CD4-positive, alpha-beta memory T cell (primary cell): ENCODE measurements around the gene SLC28A1. TPM values are rescaled to one million over a fixed set of nuclear protein-coding genes. Genes with fewer than 3 reads are reported as not detected.

Experiments used
- CTCF ChIA-PET: fragments of 350-600 bp; sonication (Branson Sonifier 250); formaldehyde crosslinking; loops from one replicate; lab custom pipeline; 2021; ENCODE audit warnings: inconsistent platforms; ENCODE audit not compliant: partially characterized antibody; lab: Charles Lee
- POLR2A ChIA-PET: fragments of 350-600 bp; sonication (Branson Sonifier 250); formaldehyde crosslinking; loops from one replicate; lab custom pipeline; 2021; ENCODE audit not compliant: partially characterized antibody; lab: Charles Lee
- DNase-seq, 5 donors: peaks; one replicate each; pipeline versions ENCODE4 v3.0.0 to v3.0.0-alpha.2; 2020 to 2022; ENCODE audit warnings: mixed read lengths in 1 of 5
- H3K27ac ChIP-seq: one replicate; pipeline ENCODE4 v1.7.0; 2013; ENCODE audit warnings: low read depth, low read length
- H3K27me3 ChIP-seq: 2 replicates; pipeline ENCODE4 v1.7.0; 2013; ENCODE audit warnings: mild to moderate bottlenecking, low read length, moderate library complexity; ENCODE audit not compliant: insufficient read depth
- H3K36me3 ChIP-seq: 2 replicates; pipeline ENCODE4 v1.7.0; 2013; ENCODE audit warnings: mild to moderate bottlenecking, low read length, moderate library complexity; ENCODE audit not compliant: insufficient read depth
- H3K4me1 ChIP-seq: 2 replicates; pipeline ENCODE4 v1.7.0; 2013; ENCODE audit warnings: mild to moderate bottlenecking, low read length, moderate library complexity; ENCODE audit not compliant: insufficient read depth
- H3K4me3 ChIP-seq, 2 donors: one replicate each; pipeline ENCODE4 v1.7.0; 2013; ENCODE audit warnings: low read length in 2 of 2, mild to moderate bottlenecking in 1 of 2
- H3K9me3 ChIP-seq, 2 donors: one replicate each; pipeline ENCODE4 v1.7.0; 2013; ENCODE audit warnings: low read length in 2 of 2, control low read depth in 1 of 2; ENCODE audit not compliant: control insufficient read depth in 1 of 2
- H3K27ac Mint-ChIP-seq, 7 donors: one replicate each; pipeline ENCODE4 v1.8.0; 2020 to 2021; ENCODE audit warnings: mixed read lengths in 7 of 7, mild to moderate bottlenecking in 6 of 7, inconsistent platforms in 3 of 7, moderate library complexity in 3 of 7
- H3K27me3 Mint-ChIP-seq, 2 donors: one replicate each; pipeline ENCODE4 v1.8.0; 2020 to 2021; ENCODE audit warnings: mixed read lengths in 2 of 2
- H3K36me3 Mint-ChIP-seq, 2 donors: one replicate each; pipeline ENCODE4 v1.8.0; 2020 to 2021; ENCODE audit warnings: mixed read lengths in 2 of 2, inconsistent platforms in 1 of 2, mild to moderate bottlenecking in 1 of 2
- H3K4me1 Mint-ChIP-seq, 4 donors: one replicate each; pipeline ENCODE4 v1.8.0; 2020 to 2021; ENCODE audit warnings: mixed read lengths in 4 of 4, mild to moderate bottlenecking in 1 of 4
- H3K4me3 Mint-ChIP-seq, 8 donors: one replicate each; pipeline ENCODE4 v1.8.0; 2020 to 2021; ENCODE audit warnings: mixed read lengths in 8 of 8, mild to moderate bottlenecking in 7 of 8, moderate library complexity in 6 of 8, inconsistent platforms in 3 of 8
- H3K9me3 Mint-ChIP-seq, 8 donors: one replicate each; pipeline ENCODE4 v1.8.0; 2020 to 2021; ENCODE audit warnings: mixed read lengths in 8 of 8, mild to moderate bottlenecking in 5 of 8, inconsistent platforms in 3 of 8, moderate library complexity in 1 of 8
- intact Hi-C: fragments of 100-400 bp; cut with micrococcal nuclease; formaldehyde crosslinking; loops from one replicate; pipeline ENCODE4 v1.15.1; 2023
- polyA plus RNA-seq, 2 donors: library from polyadenylated mRNA; unstranded; fragments of 300-500 nt; fragmentation: Illumina TruSeq; gene quantifications; one replicate each; pipeline ENCODE4 v1.2.3, GENCODE V29; 2021
- total RNA-seq, 2 experiments: library from RNA; stranded (reverse); gene quantifications; one replicate each; pipeline ENCODE4 v1.2.3, GENCODE V29; 2021

The SLC28A1 gene
- total and polyA plus RNA-seq, 4 experiments from 2014 or later, result not detected

- H3K9me3 ChIP-seq, result no peaks in the 10 kb centered on the region
- Mint-ChIP-seq H3K27ac (no peak overlapping the region), H3K27me3 (no peaks in the 10 kb centered on the region), H3K4me1 (peaks cover 4 to 6% (median 5%) of the 10 kb centered on the region in 4 donors), H3K36me3 (no peaks in the 10 kb centered on the region), H3K4me3 (no peak overlapping the region), H3K9me3 (no peaks in the 10 kb centered on the region)
- no peak overlapping the region for H3K27ac ChIP-seq
- intact Hi-C loops, result loop anchor here (1.0 kb wide), 5 partner anchors 51 to 341 kb away; partner anchors contain the start of gene NMB
- no peak for DNase-seq
- no peaks in the 10 kb centered on the region for H3K36me3 ChIP-seq
- ChIA-PET POLR2A (interaction anchor here (1.0 to 1.2 kb wide), 2 partner anchors 52 to 341 kb away, joined by 3 read pairs; no protein-coding TSS in a partner anchor), CTCF (interaction anchor here (0.9 to 6.2 kb wide), 19 partner anchors 8 to 381 kb away, joined by 3 to 94 read pairs (median 4); partner anchors contain the start of genes NMB and WDR73)
- H3K4me1 ChIP-seq, result no peaks in the 10 kb centered on the region
- no peak overlapping the region for H3K4me3 ChIP-seq
- no peaks in the 10 kb centered on the region for H3K27me3 ChIP-seq
These were observed 44.3 kb downstream of the SLC28A1 start for GRCh38 chr15:84928843-84929168.

GRCh38 chr15:84929795-84930603 is 45.5 kb downstream of the SLC28A1 start:
- ChIA-PET POLR2A (no interaction called here), CTCF (interaction anchor here (1.2 to 6.2 kb wide), 6 partner anchors 17 to 359 kb away, joined by 3 to 94 read pairs (median 4); partner anchors contain the start of gene WDR73)
- Mint-ChIP-seq H3K36me3 (no peaks in the 10 kb centered on the region), H3K27ac (peak overlapping the region in 1 of 7 donors; percentile 68), H3K9me3 (no peaks in the 10 kb centered on the region), H3K27me3 (no peaks in the 10 kb centered on the region), H3K4me1 (peaks cover 4 to 6% (median 5%) of the 10 kb centered on the region in 4 donors), H3K4me3 (no peak overlapping the region)
- Histone ChIP-seq H3K9me3 (no peaks in the 10 kb centered on the region), H3K4me3 (no peak overlapping the region), H3K27ac (no peak overlapping the region), H3K4me1 (no peaks in the 10 kb centered on the region), H3K36me3 (no peaks in the 10 kb centered on the region), H3K27me3 (no peaks in the 10 kb centered on the region)
- intact Hi-C loops, result no loop called here
- DNase-seq, result no peak

GRCh38 chr15:84934942-84935729 is 50.7 kb downstream of the SLC28A1 start:
- Mint-ChIP-seq H3K4me3 (no peak overlapping the region), H3K27me3 (peaks cover 4 to 8% of the 10 kb centered on the region in 2 donors), H3K27ac (no peak overlapping the region), H3K36me3 (no peaks in the 10 kb centered on the region), H3K9me3 (no peaks in the 10 kb centered on the region), H3K4me1 (peaks cover 0 to 3% (median 0%) of the 10 kb centered on the region in 4 donors)
- Histone ChIP-seq H3K36me3 (no peaks in the 10 kb centered on the region), H3K4me1 (no peaks in the 10 kb centered on the region), H3K27me3 (no peaks in the 10 kb centered on the region), H3K9me3 (no peaks in the 10 kb centered on the region), H3K4me3 (no peak overlapping the region), H3K27ac (no peak overlapping the region)
- ChIA-PET POLR2A (no interaction called here), CTCF (no interaction called here)
- no peak for DNase-seq
- intact Hi-C loops, result no loop called here

- Histone ChIP-seq H3K4me1 (no peaks in the 10 kb centered on the region), H3K27ac (no peak overlapping the region), H3K36me3 (no peaks in the 10 kb centered on the region), H3K9me3 (no peaks in the 10 kb centered on the region), H3K27me3 (no peaks in the 10 kb centered on the region), H3K4me3 (no peak overlapping the region)
- intact Hi-C loops, result no loop called here
- Mint-ChIP-seq H3K27ac (no peak overlapping the region), H3K36me3 (no peaks in the 10 kb centered on the region), H3K9me3 (peaks cover 0 to 4% (median 0%) of the 10 kb centered on the region in 8 donors), H3K27me3 (peaks cover 4 to 8% of the 10 kb centered on the region in 2 donors), H3K4me3 (no peak overlapping the region), H3K4me1 (peaks cover 0 to 3% (median 0%) of the 10 kb centered on the region in 4 donors)
- no peak for DNase-seq
- CTCF ChIA-PET, result interaction anchor here (0.7 to 0.9 kb wide), 2 partner anchors 9 to 107 kb away, joined by 3 to 4 read pairs; no protein-coding TSS in a partner anchor
- POLR2A ChIA-PET, result no interaction called here
These were observed 52.7 kb downstream of the SLC28A1 start for GRCh38 chr15:84937144-84937543.

GRCh38 chr15:84938726-84939125 is 54.3 kb downstream of the SLC28A1 start:
- Mint-ChIP-seq H3K4me3 (no peak overlapping the region), H3K27me3 (peaks cover 4 to 8% of the 10 kb centered on the region in 2 donors), H3K9me3 (peaks cover 0 to 4% (median 0%) of the 10 kb centered on the region in 8 donors), H3K27ac (no peak overlapping the region), H3K36me3 (no peaks in the 10 kb centered on the region), H3K4me1 (peaks cover 0 to 3% (median 0%) of the 10 kb centered on the region in 4 donors)
- CTCF ChIA-PET, result interaction anchor here (0.5 kb wide), 1 partner anchor 301 kb away, joined by 3 read pairs; no protein-coding TSS in a partner anchor
- DNase-seq, result no peak
- H3K36me3 ChIP-seq, result no peaks in the 10 kb centered on the region
- intact Hi-C loops, result no loop called here
- no peak overlapping the region for H3K27ac ChIP-seq
- no peaks in the 10 kb centered on the region for H3K4me1 ChIP-seq
- no peaks in the 10 kb centered on the region for H3K9me3 ChIP-seq
- POLR2A ChIA-PET, result no interaction called here
- H3K27me3 ChIP-seq, result no peaks in the 10 kb centered on the region
- no peak overlapping the region for H3K4me3 ChIP-seq

GRCh38 chr15:84940399-84940798 is 55.9 kb downstream of the SLC28A1 start:
- peaks cover 0 to 4% (median 0%) of the 10 kb centered on the region in 8 donors for H3K9me3 Mint-ChIP-seq
- H3K36me3 Mint-ChIP-seq, result no peaks in the 10 kb centered on the region
- peak overlapping the region in 1 of 7 donors; percentile 3 for H3K27ac Mint-ChIP-seq
- Histone ChIP-seq H3K4me1 (no peaks in the 10 kb centered on the region), H3K9me3 (no peaks in the 10 kb centered on the region), H3K27me3 (no peaks in the 10 kb centered on the region), H3K4me3 (no peak overlapping the region), H3K36me3 (no peaks in the 10 kb centered on the region), H3K27ac (no peak overlapping the region)
- no peak for DNase-seq
- CTCF ChIA-PET, result interaction anchor here (1.6 kb wide), 1 partner anchor 12 kb away, joined by 5 read pairs; no protein-coding TSS in a partner anchor
- intact Hi-C loops, result no loop called here
- H3K27me3 Mint-ChIP-seq, result peaks cover 4 to 8% of the 10 kb centered on the region in 2 donors
- POLR2A ChIA-PET, result no interaction called here
- H3K4me1 Mint-ChIP-seq, result peaks cover 0 to 3% (median 0%) of the 10 kb centered on the region in 4 donors
- no peak overlapping the region for H3K4me3 Mint-ChIP-seq

GRCh38 chr15:84942456-84942855 is 58.0 kb downstream of the SLC28A1 start:
- intact Hi-C loops, result no loop called here
- no peak overlapping the region for H3K27ac Mint-ChIP-seq
- H3K4me3 Mint-ChIP-seq, result no peak overlapping the region
- no peak for DNase-seq
- Histone ChIP-seq H3K27me3 (no peaks in the 10 kb centered on the region), H3K9me3 (no peaks in the 10 kb centered on the region), H3K4me1 (no peaks in the 10 kb centered on the region), H3K4me3 (no peak overlapping the region), H3K27ac (no peak overlapping the region), H3K36me3 (no peaks in the 10 kb centered on the region)
- H3K4me1 Mint-ChIP-seq, result no peaks in the 10 kb centered on the region
- H3K36me3 Mint-ChIP-seq, result no peaks in the 10 kb centered on the region
- peaks cover 0 to 4% (median 0%) of the 10 kb centered on the region in 8 donors for H3K9me3 Mint-ChIP-seq
- ChIA-PET POLR2A (no interaction called here), CTCF (interaction anchor here (0.8 kb wide), 1 partner anchor 17 kb away, joined by 3 read pairs; no protein-coding TSS in a partner anchor)
- peaks cover 2 to 8% of the 10 kb centered on the region in 2 donors for H3K27me3 Mint-ChIP-seq
